HCT116 (cell line): Measurements from ENCODE around the gene SLC35E2B.

Source experiments
- CBX3 ChIP-seq: IDR thresholded peaks from 2 replicates; pipeline ENCODE4 v1.6.1; 2012; ENCODE audit warnings: low read depth
- EZH2 ChIP-seq: fragments of 200-600 bp; sonication (generic); IDR thresholded peaks from 2 replicates; pipeline ENCODE4 v1.6.1; 2017; ENCODE audit warnings: antibody characterized with exemption, mixed run types
- EZH2phosphoT487 ChIP-seq: fragments of 200-600 bp; IDR thresholded peaks from 2 replicates; pipeline ENCODE4 v1.6.1; 2018; ENCODE audit warnings: antibody characterized with exemption, borderline replicate concordance
- JUND ChIP-seq: IDR thresholded peaks from 2 replicates; pipeline ENCODE4 v1.6.1; 2012
- POLR2A ChIP-seq: IDR thresholded peaks from 2 replicates; pipeline ENCODE4 v1.7.0; 2011; ENCODE audit warnings: borderline replicate concordance; ENCODE audit not compliant: insufficient read depth, insufficient read length; ENCODE audit errors: extremely low read depth
- POLR2AphosphoS5 ChIP-seq: IDR thresholded peaks from 2 replicates; pipeline ENCODE4 v1.6.1; 2011; ENCODE audit warnings: mild to moderate bottlenecking, low read depth, low read length, moderate library complexity
- SP1 ChIP-seq: IDR thresholded peaks from 2 replicates; pipeline ENCODE4 v1.6.1; 2012; ENCODE audit warnings: low read depth
- ZNF274 ChIP-seq: fragments of 200-500 bp; sonication (Bioruptor generic); IDR thresholded peaks from 2 replicates; pipeline ENCODE4 v1.6.1; 2014; ENCODE audit warnings: mild to moderate bottlenecking, low read depth, low read length, inconsistent platforms
- TF ChIP-seq, protein P1 (sequence below), 3 experiments: fragments of 200-600 bp in 1 of 3; sonication (generic) in 1 of 3; IDR thresholded peaks in 2 of 3; conservative IDR thresholded peaks in 1 of 3; 2 replicates each; pipeline ENCODE4 v1.5.1; 2012 to 2017; ENCODE audit warnings: low read depth in 2 of 3, low read length in 2 of 3, antibody characterized with exemption in 1 of 3, borderline replicate concordance in 1 of 3, control low read depth in 1 of 3, mild to moderate bottlenecking in 1 of 3, mixed read lengths in 1 of 3, mixed run types in 1 of 3, moderate library complexity in 1 of 3; ENCODE audit not compliant: insufficient read depth in 1 of 3

DNA sequence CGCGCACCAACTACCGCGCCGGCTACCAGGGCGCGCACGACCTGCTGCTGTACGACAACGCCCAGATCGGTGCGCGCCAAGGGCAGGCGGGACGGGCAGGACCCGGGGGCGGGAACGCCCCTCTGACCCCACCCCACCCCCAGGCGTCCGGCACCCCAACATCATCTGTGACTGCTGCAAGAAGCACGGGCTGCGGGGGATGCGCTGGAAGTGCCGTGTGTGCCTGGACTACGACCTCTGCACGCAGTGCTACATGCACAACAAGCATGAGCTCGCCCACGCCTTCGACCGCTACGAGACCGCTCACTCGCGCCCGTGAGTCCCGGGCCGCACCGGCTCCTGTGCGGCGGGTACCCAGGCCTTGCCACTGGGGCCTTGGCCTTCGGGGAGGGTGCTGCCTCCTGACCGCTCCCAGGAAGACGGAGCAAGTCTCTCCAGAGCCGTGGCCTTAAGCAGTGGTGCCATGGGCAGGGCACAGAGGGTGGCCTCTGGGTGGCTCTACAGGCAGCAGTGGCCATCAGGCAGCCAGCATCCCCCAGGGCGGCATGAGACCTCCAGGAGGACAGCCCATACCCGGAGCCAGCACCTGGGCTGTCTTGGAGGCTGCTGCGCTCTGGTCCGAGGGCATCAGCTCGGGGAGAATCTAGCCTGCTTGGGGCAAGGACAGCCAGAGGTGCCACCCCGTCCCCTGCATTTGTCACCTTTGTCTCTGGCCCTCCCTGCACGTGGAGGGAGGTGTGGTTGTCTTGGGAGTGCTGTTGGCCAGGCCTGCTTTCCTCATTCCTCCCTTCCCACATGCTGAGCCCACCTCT is 68.8 kb downstream of the SLC35E2B start:
- TF ChIP-seq, protein P1, sequence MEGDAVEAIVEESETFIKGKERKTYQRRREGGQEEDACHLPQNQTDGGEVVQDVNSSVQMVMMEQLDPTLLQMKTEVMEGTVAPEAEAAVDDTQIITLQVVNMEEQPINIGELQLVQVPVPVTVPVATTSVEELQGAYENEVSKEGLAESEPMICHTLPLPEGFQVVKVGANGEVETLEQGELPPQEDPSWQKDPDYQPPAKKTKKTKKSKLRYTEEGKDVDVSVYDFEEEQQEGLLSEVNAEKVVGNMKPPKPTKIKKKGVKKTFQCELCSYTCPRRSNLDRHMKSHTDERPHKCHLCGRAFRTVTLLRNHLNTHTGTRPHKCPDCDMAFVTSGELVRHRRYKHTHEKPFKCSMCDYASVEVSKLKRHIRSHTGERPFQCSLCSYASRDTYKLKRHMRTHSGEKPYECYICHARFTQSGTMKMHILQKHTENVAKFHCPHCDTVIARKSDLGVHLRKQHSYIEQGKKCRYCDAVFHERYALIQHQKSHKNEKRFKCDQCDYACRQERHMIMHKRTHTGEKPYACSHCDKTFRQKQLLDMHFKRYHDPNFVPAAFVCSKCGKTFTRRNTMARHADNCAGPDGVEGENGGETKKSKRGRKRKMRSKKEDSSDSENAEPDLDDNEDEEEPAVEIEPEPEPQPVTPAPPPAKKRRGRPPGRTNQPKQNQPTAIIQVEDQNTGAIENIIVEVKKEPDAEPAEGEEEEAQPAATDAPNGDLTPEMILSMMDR (IDR thresholded peaks at IDR 0.05 in 2 of 3, conservative IDR thresholded peaks at IDR 0.05 in 1 of 3; ENCODE audit: borderline replicate concordance in 1 of 3, insufficient read depth in 1 of 3, low read depth in 2 of 3, low read length in 2 of 3), result no peak
- TF ChIP-seq EZH2phosphoT487 (no peak), POLR2A (no peak), SP1 (no peak), EZH2 (no peak), POLR2AphosphoS5 (no peak), ZNF274 (no peak), CBX3 (no peak), JUND (no peak)
